H1 (cell line): Measurements from ENCODE around the gene LGI4. TPM values are rescaled to one million over a fixed set of nuclear protein-coding genes. Genes with fewer than 3 reads are reported as not detected.

Experiments
- CTCF ChIA-PET: fragments of 300-600 bp; sonication (Branson Sonifier 250); formaldehyde crosslinking; loops from one replicate; lab custom pipeline; 2021; ENCODE audit not compliant: partially characterized antibody; lab: Charles Lee
- POLR2A ChIA-PET: fragments of 300-600 bp; sonication (Branson Sonifier 250); formaldehyde crosslinking; loops from one replicate; lab custom pipeline; 2021; ENCODE audit warnings: inconsistent platforms; ENCODE audit not compliant: partially characterized antibody; lab: Charles Lee
- DNase-seq, 2 experiments: peaks; one replicate each; pipeline versions ENCODE4 v3.0.0 to v3.0.0-alpha.2; 2010 to 2022; ENCODE audit warnings: low spot score in 2 of 2, low read depth in 1 of 2, mixed read lengths in 1 of 2
- FAIRE-seq: peaks from 2 replicates; lab custom pipeline; 2011; peaks lifted over from hg19 to GRCh38; lab: Jason Lieb, UNC
- H2AFZ ChIP-seq: 2 replicates; pipeline ENCODE4 v1.8.1; 2012; ENCODE audit warnings: low read length, inconsistent platforms
- H2AK5ac ChIP-seq: 2 replicates; pipeline ENCODE4 v1.6.1; 2013; ENCODE audit warnings: low read depth, low read length
- H2BK120ac ChIP-seq: replicated peaks from 2 replicates; pipeline ENCODE3; 2013; ENCODE audit warnings: low read depth, low read length, inconsistent platforms
- H2BK12ac ChIP-seq: 2 replicates; pipeline ENCODE4 v1.6.1; 2013; ENCODE audit warnings: low read depth, low read length
- H2BK15ac ChIP-seq: 2 replicates; pipeline ENCODE4 v1.6.1; 2013; ENCODE audit warnings: low read length
- H2BK20ac ChIP-seq: 2 replicates; pipeline ENCODE4 v1.6.1; 2013; ENCODE audit warnings: low read length
- H2BK5ac ChIP-seq: 2 replicates; pipeline ENCODE4 v1.6.1; 2013; ENCODE audit warnings: low read depth, low read length
- H3K14ac ChIP-seq: 2 replicates; pipeline ENCODE4 v1.6.1; 2013; ENCODE audit warnings: inconsistent platforms; ENCODE audit not compliant: insufficient read length
- H3K18ac ChIP-seq: 2 replicates; pipeline ENCODE4 v1.6.1; 2013; ENCODE audit warnings: low read length; ENCODE audit errors: extremely low read depth
- H3K23ac ChIP-seq: 2 replicates; pipeline ENCODE4 v1.6.1; 2013; ENCODE audit warnings: inconsistent platforms; ENCODE audit not compliant: insufficient read length
- H3K23me2 ChIP-seq: 2 replicates; pipeline ENCODE4 v1.6.1; 2013; ENCODE audit warnings: low read depth, low read length
- H3K27ac ChIP-seq: 2 replicates; pipeline ENCODE4 v1.6.1; 2011; ENCODE audit warnings: low read depth, low read length, inconsistent platforms
- H3K27me3 ChIP-seq, 4 experiments: replicated peaks in 1 of 4; 1 replicate in 1 of 4; 2 replicates in 3 of 4; pipeline versions ENCODE4 v1.6.1 to v1.8.1; 2011 to 2013; ENCODE audit warnings: low read length in 3 of 4, mild to moderate bottlenecking in 3 of 4, inconsistent platforms in 2 of 4, mixed read lengths in 2 of 4, moderate library complexity in 1 of 4; ENCODE audit not compliant: control insufficient read depth in 3 of 4, insufficient read depth in 3 of 4; ENCODE audit errors: extremely low read depth in 1 of 4
- H3K36me3 ChIP-seq, 4 experiments: 2 replicates each; pipeline versions ENCODE4 v1.6.1 to v1.8.1; 2011 to 2013; ENCODE audit warnings: mild to moderate bottlenecking in 4 of 4, low read length in 3 of 4, moderate library complexity in 2 of 4, control low read depth in 1 of 4, inconsistent platforms in 1 of 4; ENCODE audit not compliant: insufficient read depth in 4 of 4, control insufficient read depth in 2 of 4
- H3K4ac ChIP-seq: replicated peaks from 2 replicates; pipeline ENCODE3; 2013; ENCODE audit warnings: low read length, low read depth, mixed read lengths, inconsistent platforms; ENCODE audit not compliant: insufficient read length
- H3K4me1 ChIP-seq, 4 experiments: replicated peaks in 1 of 4; 1 replicate in 1 of 4; 2 replicates in 3 of 4; pipeline versions ENCODE4 v1.6.1 to v1.8.1; 2011 to 2013; ENCODE audit warnings: low read length in 3 of 4, inconsistent platforms in 2 of 4, mixed read lengths in 1 of 4; ENCODE audit not compliant: insufficient read depth in 4 of 4, control insufficient read depth in 3 of 4
- H3K4me2 ChIP-seq, 2 experiments: 2 replicates each; pipeline versions ENCODE4 v1.6.1 to v1.8.1; 2011 to 2013; ENCODE audit warnings: low read depth in 2 of 2, low read length in 2 of 2, control low read depth in 1 of 2, inconsistent platforms in 1 of 2, mild to moderate bottlenecking in 1 of 2; ENCODE audit not compliant: insufficient read depth in 1 of 2
- H3K4me3 ChIP-seq, 4 experiments: fragments of 200-600, 300-600 bp in 1 of 4; sonication (generic), shearing (Covaris generic), sonication (Bioruptor Twin) in 1 of 4; 2 replicates each; pipeline versions ENCODE4 v1.5.1 to v1.8.1; 2011 to 2016; ENCODE audit warnings: low read length in 4 of 4, low read depth in 3 of 4, control low read depth in 2 of 4, inconsistent platforms in 2 of 4, mild to moderate bottlenecking in 2 of 4, mixed read lengths in 1 of 4, moderate library complexity in 1 of 4; ENCODE audit not compliant: insufficient read depth in 2 of 4; ENCODE audit errors: extremely low read depth in 1 of 4
- H3K56ac ChIP-seq: replicated peaks from 2 replicates; pipeline ENCODE3; 2013; ENCODE audit warnings: low read depth, mild to moderate bottlenecking, mixed read lengths, low read length, inconsistent platforms; ENCODE audit not compliant: insufficient read length
- H3K79me1 ChIP-seq: 2 replicates; pipeline ENCODE4 v1.6.1; 2013; ENCODE audit warnings: low read depth, low read length, control low read depth
- H3K79me2 ChIP-seq, 2 experiments: 2 replicates each; pipeline versions ENCODE4 v1.6.1 to v1.8.1; 2012 to 2013; ENCODE audit warnings: low read length in 2 of 2, mild to moderate bottlenecking in 2 of 2, inconsistent platforms in 1 of 2; ENCODE audit not compliant: insufficient read depth in 2 of 2, control insufficient read depth in 1 of 2
- H3K9ac ChIP-seq, 4 experiments: replicated peaks in 1 of 4; 1 replicate in 1 of 4; 2 replicates in 3 of 4; pipeline versions ENCODE4 v1.6.1 to v1.8.1; 2011 to 2013; ENCODE audit warnings: low read depth in 3 of 4, low read length in 3 of 4, control low read depth in 2 of 4, mild to moderate bottlenecking in 2 of 4, moderate library complexity in 2 of 4, inconsistent platforms in 1 of 4; ENCODE audit errors: extremely low read depth in 1 of 4
- H3K9me3 ChIP-seq, 2 experiments: 2 replicates each; pipeline versions ENCODE4 v1.6.1 to v1.8.1; 2012 to 2013; ENCODE audit warnings: mild to moderate bottlenecking in 2 of 2, moderate library complexity in 2 of 2, control low read depth in 1 of 2, inconsistent platforms in 1 of 2, low read depth in 1 of 2, low read length in 1 of 2, mixed read lengths in 1 of 2; ENCODE audit not compliant: insufficient read depth in 2 of 2
- H4K20me1 ChIP-seq, 2 experiments: replicated peaks in 1 of 2; 2 replicates each; pipeline versions ENCODE3 to v1.8.1; 2011 to 2013; ENCODE audit warnings: inconsistent platforms in 2 of 2, low read length in 2 of 2, mild to moderate bottlenecking in 1 of 2; ENCODE audit not compliant: insufficient read depth in 2 of 2, control insufficient read depth in 1 of 2
- H4K5ac ChIP-seq: 2 replicates; pipeline ENCODE4 v1.6.1; 2013; ENCODE audit warnings: low read length, low read depth, mixed read lengths, inconsistent platforms; ENCODE audit not compliant: insufficient read length
- H4K8ac ChIP-seq: 2 replicates; pipeline ENCODE4 v1.8.0; 2013; ENCODE audit warnings: mild to moderate bottlenecking, moderate library complexity, low read length, inconsistent platforms; ENCODE audit not compliant: insufficient read depth; ENCODE audit errors: extremely low read depth
- H4K91ac ChIP-seq: replicated peaks from 2 replicates; pipeline ENCODE3; 2013; ENCODE audit warnings: low read length, mixed read lengths, inconsistent platforms; ENCODE audit not compliant: insufficient read length
- CREB1 ChIP-seq: IDR thresholded peaks from 2 replicates; pipeline ENCODE4 v1.6.1; 2012; ENCODE audit warnings: inconsistent platforms
- GABPA ChIP-seq: IDR thresholded peaks from 2 replicates; pipeline ENCODE4 v1.6.1; 2011; ENCODE audit warnings: mild to moderate bottlenecking, low read length, moderate library complexity, borderline replicate concordance; ENCODE audit not compliant: insufficient read depth
- KDM1A ChIP-seq: fragments of 200-600, 300-600 bp; sonication (generic); IDR thresholded peaks from 2 replicates; pipeline ENCODE4 v1.7.1; 2016; ENCODE audit warnings: mild to moderate bottlenecking, low read length, borderline replicate concordance
- POLR2AphosphoS5 ChIP-seq: IDR thresholded peaks from 2 replicates; pipeline ENCODE4 v1.6.1; 2011; ENCODE audit warnings: low read depth, low read length
- RFX5 ChIP-seq: IDR thresholded peaks from 2 replicates; pipeline ENCODE4 v1.6.1; 2011; ENCODE audit warnings: low read depth, low read length, improper control_type of control experiment, borderline replicate concordance
- WGBS, 2 experiments: shearing (Covaris generic) in 1 of 2; methylation state at CpG; one replicate each; pipeline versions ENCODE4 v1.1.6 to v1.1.7; 2013 to 2015; ENCODE audit warnings: low lambda C conversion rate in 2 of 2, mixed read lengths in 2 of 2, inconsistent platforms in 1 of 2, low coverage in 1 of 2, missing lambda C conversion rate in 1 of 2; ENCODE audit not compliant: insufficient replicate concordance in 2 of 2, insufficient coverage in 1 of 2, insufficient read length in 1 of 2; ENCODE audit errors: extremely low coverage in 1 of 2, missing lambda C conversion rate in 1 of 2; 5-methylcytosine and 5-hydroxymethylcytosine counted together
- polyA plus RNA-seq, 7 experiments: library from polyadenylated mRNA; depleted of rRNA in 3 of 7; stranded (reverse) in 5 of 7; unstranded in 2 of 7; fragments of >200 nt in 5 of 7; fragments of 200-250 nt in 2 of 7; gene quantifications; 1 replicate in 5 of 7; 2 replicates in 1 of 7; 4 replicates in 1 of 7; pipeline versions ENCODE4 v1.2.1 to v1.2.3, GENCODE V29; 2011 to 2013; ENCODE audit warnings: missing spikeins in 2 of 7, mixed read lengths in 2 of 7
- total RNA-seq: library from RNA; stranded (reverse); fragmentation: NEBNext Ultra II Directional; extraction: Animal tissue kit (Norgen Biotek cat#: 25700); gene quantifications from 2 replicates; pipeline ENCODE4 v1.2.1, GENCODE V29; 2021

The LGI4 gene
- total and polyA plus RNA-seq, 2 of the 8 experiments (the other 6 are each of a cell fraction or from before 2014, with no cell fraction given), result 2.0 to 8.2 TPM

DNA sequence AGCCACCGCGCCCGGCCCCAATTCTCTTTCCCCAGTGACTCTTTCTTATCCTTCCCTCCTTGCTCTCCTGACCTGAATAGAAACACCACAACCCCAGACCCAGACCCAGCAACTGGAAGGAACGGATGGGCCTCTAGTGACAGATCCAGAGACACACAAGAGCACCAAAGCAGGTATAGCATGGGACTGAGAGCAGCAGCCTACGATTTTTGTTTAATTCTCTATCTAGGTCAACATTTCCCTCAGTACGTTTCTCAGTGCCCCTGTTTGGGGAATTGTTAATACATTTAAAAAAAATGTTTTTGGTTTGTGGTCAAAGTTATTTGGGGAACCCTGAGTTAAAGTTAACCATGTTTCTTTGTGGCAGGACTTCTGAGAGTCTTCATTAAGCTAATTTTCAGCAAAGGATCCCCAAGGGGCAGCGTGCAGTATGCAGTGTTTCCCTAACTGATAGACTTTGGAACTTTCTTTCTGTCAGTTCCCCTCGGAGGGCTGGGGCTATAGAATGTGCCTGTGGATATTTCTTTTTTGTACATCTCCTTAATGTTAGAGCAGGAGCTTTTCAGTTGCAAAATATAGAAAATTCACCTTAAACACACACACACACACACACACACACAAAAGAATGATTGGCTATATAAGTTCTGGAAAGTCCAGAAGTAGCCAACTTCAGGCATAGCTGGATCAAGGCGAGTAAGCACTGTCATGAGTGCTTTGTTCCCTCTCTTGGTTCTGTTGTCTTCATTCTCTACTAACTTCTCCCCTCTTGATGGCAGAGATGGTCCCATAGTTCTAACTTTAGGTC, 26.0 kb upstream of the LGI4 start:
- H2AFZ ChIP-seq, result no peak overlapping the region
- no peak overlapping the region for H2AK5ac ChIP-seq
- H3K4me1 ChIP-seq, result peaks cover 0 to 2% (median under 1%) of the 10 kb centered on the region in 4 experiments; a peak in 1 of 7 replicates
- no peaks in the 10 kb centered on the region for H3K27me3 ChIP-seq
- H2BK5ac ChIP-seq, result no peak overlapping the region
- no peak overlapping the region for H2BK20ac ChIP-seq
- no peak overlapping the region for H2BK12ac ChIP-seq
- H3K56ac ChIP-seq, result no peak overlapping the region
- 95% methylated on average over 9 of the region's 9 CpGs; no CpG with 5 or more reads in 1 of the 2 experiments for WGBS, 2 experiments
- H3K79me1 ChIP-seq, result peaks cover 6% of the 10 kb centered on the region
- no peak overlapping the region for H4K8ac ChIP-seq
- H3K36me3 ChIP-seq, result peaks cover 7 to 61% (median 37%) of the 10 kb centered on the region in 4 experiments; a peak in 7 of 8 replicates
- no peaks in the 10 kb centered on the region for H3K23me2 ChIP-seq
- H3K4me2 ChIP-seq, result no peak overlapping the region
- no peak overlapping the region for H3K23ac ChIP-seq
- H4K20me1 ChIP-seq, result peaks cover 1 to 7% of the 10 kb centered on the region in 2 experiments
- no peak overlapping the region for H3K4me3 ChIP-seq
- no peak overlapping the region for H3K18ac ChIP-seq
- ChIA-PET POLR2A (interaction anchor here (0.7 to 2.3 kb wide), 6 partner anchors 8 to 18 kb away, joined by 3 to 8 read pairs (median 4); no protein-coding TSS in a partner anchor), CTCF (interaction anchor here (0.6 to 2.4 kb wide), 9 partner anchors 10 to 348 kb away, joined by 3 to 7 read pairs (median 4); no protein-coding TSS in a partner anchor)
- no peak overlapping the region for H2BK15ac ChIP-seq
- no peak overlapping the region for H3K27ac ChIP-seq
- peaks cover 0 to 4% of the 10 kb centered on the region in 2 experiments; a peak in 1 of 4 replicates for H3K79me2 ChIP-seq
- H2BK120ac ChIP-seq, result no peak overlapping the region
- H3K9me3 ChIP-seq, result 0 out of 4 replicates have a peak, but pooled peaks cover 0 to 2% of the 10 kb centered on the region in 2 experiments
- H4K91ac ChIP-seq, result no peak overlapping the region
- H3K9ac ChIP-seq, result no peak overlapping the region
- no peak for DNase-seq
- no peak for FAIRE-seq
- H3K4ac ChIP-seq, result no peak overlapping the region
- H3K14ac ChIP-seq, result no peak overlapping the region
- no peak overlapping the region for H4K5ac ChIP-seq
- no peak for TF ChIP-seq RFX5
- no peak for TF ChIP-seq KDM1A
- TF ChIP-seq POLR2AphosphoS5, result no peak
- TF ChIP-seq GABPA, result no peak
- no peak for TF ChIP-seq CREB1
